ENCODE measurements around the gene IRAG1. TPM values are rescaled to one million over a fixed set of nuclear protein-coding genes. Genes with fewer than 3 reads are reported as not detected.

Gene IRAG1
- total RNA-seq, 4 donors from 2014 or later = 4.2 to 44.6 (median 11.8) TPM

- no peak for DNase-seq
- Histone ChIP-seq H3K36me3 (no peaks in the 10 kb centered on the region), H3K4me3 (no peak overlapping the region), H3K9me3 (no peaks in the 10 kb centered on the region), H3K27me3 (no peaks in the 10 kb centered on the region), H3K4me1 (no peaks in the 10 kb centered on the region), H3K27ac (peak overlapping the region in 1 of 4 donors; percentile 3)
- no peak for TF ChIP-seq POLR2A (IDR thresholded peaks at IDR 0.05)
- no peak for TF ChIP-seq CTCF (IDR thresholded peaks at IDR 0.05)
Measured at GRCh38 chr11:10728789-10729472, 35.4 kb upstream of the IRAG1 start.

GRCh38 chr11:10728154-10728553 is 34.6 kb upstream of the IRAG1 start:
- Histone ChIP-seq H3K4me1 (no peaks in the 10 kb centered on the region), H3K27me3 (no peaks in the 10 kb centered on the region), H3K27ac (no peak overlapping the region), H3K36me3 (no peaks in the 10 kb centered on the region), H3K9me3 (no peaks in the 10 kb centered on the region), H3K4me3 (no peak overlapping the region)
- no peak for DNase-seq
- no peak for TF ChIP-seq POLR2A (IDR thresholded peaks at IDR 0.05)
- TF ChIP-seq CTCF (IDR thresholded peaks at IDR 0.05) = no peak

GRCh38 chr11:10727146-10727851 is 33.7 kb upstream of the IRAG1 start:
- Histone ChIP-seq H3K4me3 (no peak overlapping the region), H3K4me1 (no peaks in the 10 kb centered on the region), H3K9me3 (no peaks in the 10 kb centered on the region), H3K27ac (no peak overlapping the region), H3K36me3 (no peaks in the 10 kb centered on the region), H3K27me3 (no peaks in the 10 kb centered on the region)
- DNase-seq = no peak
- no peak for TF ChIP-seq POLR2A (IDR thresholded peaks at IDR 0.05)

- Histone ChIP-seq H3K9me3 (no peaks in the 10 kb centered on the region), H3K27me3 (no peaks in the 10 kb centered on the region), H3K4me3 (no peak overlapping the region), H3K36me3 (no peaks in the 10 kb centered on the region), H3K27ac (no peak overlapping the region), H3K4me1 (no peaks in the 10 kb centered on the region)
- no peak for TF ChIP-seq CTCF (IDR thresholded peaks at IDR 0.05)
- TF ChIP-seq POLR2A (IDR thresholded peaks at IDR 0.05) = no peak
- DNase-seq = no peak
Measured at GRCh38 chr11:10725907-10726253, 32.3 kb upstream of the IRAG1 start.

GRCh38 chr11:10725114-10725906 is 31.8 kb upstream of the IRAG1 start:
- Histone ChIP-seq H3K4me3 (no peak overlapping the region), H3K4me1 (no peaks in the 10 kb centered on the region), H3K9me3 (no peaks in the 10 kb centered on the region), H3K27me3 (no peaks in the 10 kb centered on the region), H3K27ac (no peak overlapping the region), H3K36me3 (no peaks in the 10 kb centered on the region)
- DNase-seq = no peak
- TF ChIP-seq CTCF (IDR thresholded peaks at IDR 0.05) = no peak
- no peak for TF ChIP-seq POLR2A (IDR thresholded peaks at IDR 0.05)

- no peak for TF ChIP-seq CTCF (IDR thresholded peaks at IDR 0.05)
- TF ChIP-seq POLR2A (IDR thresholded peaks at IDR 0.05) = no peak
- no peaks in the 10 kb centered on the region for H3K27me3 ChIP-seq
- no peaks in the 10 kb centered on the region for H3K36me3 ChIP-seq
- no peak for DNase-seq
- H3K4me3 ChIP-seq = no peak overlapping the region
- H3K4me1 ChIP-seq = no peaks in the 10 kb centered on the region
- H3K27ac ChIP-seq = no peak overlapping the region
- no peaks in the 10 kb centered on the region for H3K9me3 ChIP-seq
Measured at GRCh38 chr11:10722307-10722706, 28.8 kb upstream of the IRAG1 start.
